IMR-90 (cell line): ENCODE results near the gene HDAC3. TPM values are rescaled to one million over a fixed set of nuclear protein-coding genes. Genes with fewer than 3 reads are reported as not detected.
A peak's percentile ranks its signal among the peaks of the same experiment; 100 is the strongest.

Experiments used
- ATAC-seq: fragments of 200-7000 bp; cut with Tn5 transposase; 2 replicates; pipeline ENCODE4 v1.9.1; 2020; ENCODE audit warnings: low read depth, mild to moderate bottlenecking, moderate library complexity
- BruUV-seq: library from RNA; stranded (reverse); fragments of 400-500 nt; replicated peaks from 2 replicates; lab custom pipeline; 2021; lab: Mats Ljungman, UMichigan
- CTCF ChIA-PET: fragments of 300-600 bp; formaldehyde crosslinking; extraction: SDS; loops from one replicate; lab custom pipeline; 2021; ENCODE audit warnings: antibody characterized with exemption; lab: Yijun Ruan, JAX
- POLR2A ChIA-PET: fragments of 300-600 bp; sonication (Branson Sonifier 250); formaldehyde crosslinking; loops from one replicate; lab custom pipeline; 2022; ENCODE audit warnings: antibody characterized with exemption; ENCODE audit not compliant: unreplicated experiment; lab: Charles Lee
- DNase-seq: peaks from one replicate; pipeline ENCODE4 v3.0.0; 2013
- H2AFZ ChIP-seq: replicated peaks from 2 replicates; pipeline ENCODE3; 2013; ENCODE audit warnings: low read length, mild to moderate bottlenecking; ENCODE audit not compliant: poor library complexity
- H2AK5ac ChIP-seq: 2 replicates; pipeline ENCODE4 v1.6.1; 2013; ENCODE audit warnings: low read depth, low read length, inconsistent platforms
- H2AK9ac ChIP-seq: replicated peaks from 2 replicates; pipeline ENCODE3; 2013; ENCODE audit warnings: mild to moderate bottlenecking, low read depth, low read length, moderate library complexity; ENCODE audit not compliant: poor library complexity
- H2BK120ac ChIP-seq: 2 replicates; pipeline ENCODE4 v1.6.1; 2013; ENCODE audit warnings: low read depth, low read length, inconsistent platforms
- H2BK15ac ChIP-seq: 3 replicates; pipeline ENCODE4 v1.6.1; 2013; ENCODE audit warnings: low read depth, low read length, inconsistent platforms
- H2BK20ac ChIP-seq: 2 replicates; pipeline ENCODE4 v1.6.1; 2013; ENCODE audit warnings: low read depth, mild to moderate bottlenecking, inconsistent platforms, low read length, moderate library complexity
- H2BK5ac ChIP-seq: 2 replicates; pipeline ENCODE4 v1.6.1; 2013; ENCODE audit warnings: mild to moderate bottlenecking, low read depth, low read length, inconsistent platforms; ENCODE audit not compliant: poor library complexity, severe bottlenecking
- H3K14ac ChIP-seq: replicated peaks from 2 replicates; pipeline ENCODE4 v1.6.1; 2013; ENCODE audit warnings: low read depth, low read length, inconsistent platforms
- H3K18ac ChIP-seq: 2 replicates; pipeline ENCODE4 v1.6.1; 2013; ENCODE audit warnings: low read depth, low read length, control low read depth
- H3K23ac ChIP-seq: 2 replicates; pipeline ENCODE4 v1.6.1; 2013; ENCODE audit warnings: low read depth, low read length, inconsistent platforms
- H3K27ac ChIP-seq: 2 replicates; pipeline ENCODE4 v1.5.1; 2013; ENCODE audit warnings: mild to moderate bottlenecking, control low read depth, low read length; ENCODE audit not compliant: insufficient read depth
- H3K27me3 ChIP-seq: 2 replicates; pipeline ENCODE4 v1.6.1; 2013; ENCODE audit warnings: low read length; ENCODE audit not compliant: control insufficient read depth, insufficient read depth
- H3K36me3 ChIP-seq: 2 replicates; pipeline ENCODE4 v1.6.1; 2013; ENCODE audit warnings: low read length, mixed read lengths; ENCODE audit not compliant: control insufficient read depth, insufficient read depth
- H3K4ac ChIP-seq: 2 replicates; pipeline ENCODE4 v1.6.1; 2013; ENCODE audit warnings: low read depth, low read length, inconsistent platforms
- H3K4me1 ChIP-seq: 2 replicates; pipeline ENCODE4 v1.6.1; 2013; ENCODE audit warnings: low read length, mixed read lengths; ENCODE audit not compliant: control insufficient read depth, insufficient read depth
- H3K4me2 ChIP-seq: 2 replicates; pipeline ENCODE4 v1.6.1; 2013; ENCODE audit warnings: low read depth, mild to moderate bottlenecking, control low read depth, low read length, moderate library complexity
- H3K4me3 ChIP-seq: 2 replicates; pipeline ENCODE4 v1.5.1; 2013; ENCODE audit warnings: low read depth, mild to moderate bottlenecking, control low read depth, low read length, moderate library complexity; ENCODE audit not compliant: insufficient read depth
- H3K56ac ChIP-seq: 2 replicates; pipeline ENCODE4 v1.6.1; 2013; ENCODE audit warnings: low read length, inconsistent platforms; ENCODE audit not compliant: insufficient read depth; ENCODE audit errors: extremely low read depth
- H3K79me1 ChIP-seq, 2 experiments: 2 replicates each; pipeline ENCODE4 v1.6.1; 2013; ENCODE audit warnings: low read length in 2 of 2, inconsistent platforms in 1 of 2, low read depth in 1 of 2
- H3K9ac ChIP-seq: 2 replicates; pipeline ENCODE4 v1.6.1; 2013; ENCODE audit warnings: low read depth, low read length, control low read depth
- H3K9me1 ChIP-seq: 2 replicates; pipeline ENCODE4 v1.6.1; 2013; ENCODE audit warnings: low read length, inconsistent platforms; ENCODE audit not compliant: insufficient read depth
- H3K9me3 ChIP-seq: 2 replicates; pipeline ENCODE4 v1.6.1; 2013; ENCODE audit warnings: low read length; ENCODE audit not compliant: control insufficient read depth, insufficient read depth
- H4K20me1 ChIP-seq: 2 replicates; pipeline ENCODE4 v1.6.1; 2013; ENCODE audit warnings: low read length, inconsistent platforms; ENCODE audit not compliant: insufficient read depth
- H4K5ac ChIP-seq: 2 replicates; pipeline ENCODE4 v1.6.1; 2013; ENCODE audit warnings: mild to moderate bottlenecking, low read depth, low read length, control low read depth
- H4K8ac ChIP-seq, 2 experiments: 2 replicates each; pipeline ENCODE4 v1.6.1; 2013; ENCODE audit warnings: low read depth in 2 of 2, low read length in 2 of 2, control low read depth in 1 of 2, inconsistent platforms in 1 of 2
- H4K91ac ChIP-seq: 2 replicates; pipeline ENCODE4 v1.6.1; 2013; ENCODE audit warnings: low read depth, low read length, inconsistent platforms; ENCODE audit not compliant: insufficient read depth
- CTCF ChIP-seq: conservative IDR thresholded peaks from 2 replicates; pipeline ENCODE4 v1.5.1; 2012; ENCODE audit warnings: mild to moderate bottlenecking, low read depth, low read length, improper control_type of control experiment
- ELK1 ChIP-seq: fragments of 150-350 bp; IDR thresholded peaks from 2 replicates; pipeline ENCODE4 v1.6.1; 2016; ENCODE audit warnings: low read depth, mild to moderate bottlenecking, low read length, moderate library complexity, borderline replicate concordance
- dilution Hi-C: fragments of 300-500 bp; cut with HindIII; formaldehyde crosslinking; loops from one replicate; pipeline ENCODE4 v1.14.3; 2018; ENCODE audit warnings: low sequenced_read_pairs; ENCODE audit not compliant: unreplicated experiment
- in situ Hi-C: fragments of 300-500 bp; cut with MboI; formaldehyde crosslinking; loops from 3 replicates; pipeline ENCODE4 v1.14.3; 2019; ENCODE audit warnings: low sequenced_read_pairs, inconsistent platforms, mixed read lengths
- intact Hi-C: fragments of 100-400 bp; cut with micrococcal nuclease; formaldehyde crosslinking; loops from 2 replicates; pipeline ENCODE4 v1.10.0; 2022
- polyA plus RNA-seq, 3 experiments: library from polyadenylated mRNA; depleted of rRNA; stranded (reverse); fragments of >200 nt; gene quantifications; 2 replicates each; pipeline ENCODE4 v1.2.3, GENCODE V29; 2012; ENCODE audit warnings: low replicate concordance in 1 of 3
- total RNA-seq: library from RNA; depleted of rRNA; stranded (reverse); fragments of >200 nt; gene quantifications from 2 replicates; pipeline ENCODE4 v1.2.3, GENCODE V29; 2012

HDAC3 gene
- total and polyA plus RNA-seq, 2 of the 4 experiments (the other 2 are of a cell fraction), result 84.2 to 89.7 TPM

- Histone ChIP-seq H3K23ac (peak overlapping the region; percentile 8; the same call in 1 of the 2 replicates), H3K4me3 (no peak overlapping the region), H2BK20ac (no peak overlapping the region), H3K4ac (no peak overlapping the region), H3K36me3 (peaks cover 4% of the 10 kb centered on the region), H2BK5ac (no peak overlapping the region), H3K9ac (no peak overlapping the region), H4K91ac (no peak overlapping the region), H3K56ac (no peak overlapping the region), H3K4me1 (peaks cover 18% of the 10 kb centered on the region), H4K8ac (no peak overlapping the region), H2AK5ac (no peak overlapping the region), H4K20me1 (no peaks in the 10 kb centered on the region), H3K9me3 (no peaks in the 10 kb centered on the region), H3K79me1 (peaks cover 12 to 25% of the 10 kb centered on the region in 2 experiments), H3K14ac (no peak overlapping the region), H4K5ac (no peak overlapping the region), H3K27me3 (peaks cover 3% of the 10 kb centered on the region), H3K9me1 (peaks cover 21% of the 10 kb centered on the region), H3K4me2 (no peak overlapping the region), H2BK15ac (no peak overlapping the region), H2AK9ac (no peak overlapping the region), H3K27ac (no peak overlapping the region), H2AFZ (no peak overlapping the region), H2BK120ac (no peak overlapping the region), H3K18ac (no peak overlapping the region)
- in situ Hi-C loops, result loop anchor here (25.0 kb wide), 1 partner anchor 429 kb away; the partner anchor contains the start of gene NDFIP1
- no TSS peak for BruUV-seq
- ChIA-PET CTCF (interaction anchor here (0.7 to 1.2 kb wide), 2 partner anchors 8 to 277 kb away, joined by 3 to 12 read pairs; no protein-coding TSS in a partner anchor), POLR2A (no interaction called here)
- TF ChIP-seq CTCF (no peak), ELK1 (no peak)
- dilution Hi-C loops, result no loop called here
- DNase-seq, result no peak
- intact Hi-C loops, result no loop called here
- ATAC-seq, result no peak
These were observed 47.0 kb upstream of the HDAC3 start for GRCh38 chr5:141683596-141684141.
